GM12892 (cell line): ENCODE results near the gene ANTXR1.

ENCODE experiments used
- POLR2A ChIP-seq: IDR thresholded peaks from 2 replicates; pipeline ENCODE4 v1.6.1; 2011; ENCODE audit warnings: low read depth, low read length, control low read depth
- POLR2AphosphoS5 ChIP-seq: IDR thresholded peaks from 2 replicates; pipeline ENCODE4 v1.6.1; 2011; ENCODE audit warnings: low read depth, low read length, control low read depth
- TAF1 ChIP-seq: IDR thresholded peaks from 2 replicates; pipeline ENCODE4 v1.6.1; 2011; ENCODE audit warnings: low read depth, mild to moderate bottlenecking, control low read depth, low read length, borderline replicate concordance

DNA sequence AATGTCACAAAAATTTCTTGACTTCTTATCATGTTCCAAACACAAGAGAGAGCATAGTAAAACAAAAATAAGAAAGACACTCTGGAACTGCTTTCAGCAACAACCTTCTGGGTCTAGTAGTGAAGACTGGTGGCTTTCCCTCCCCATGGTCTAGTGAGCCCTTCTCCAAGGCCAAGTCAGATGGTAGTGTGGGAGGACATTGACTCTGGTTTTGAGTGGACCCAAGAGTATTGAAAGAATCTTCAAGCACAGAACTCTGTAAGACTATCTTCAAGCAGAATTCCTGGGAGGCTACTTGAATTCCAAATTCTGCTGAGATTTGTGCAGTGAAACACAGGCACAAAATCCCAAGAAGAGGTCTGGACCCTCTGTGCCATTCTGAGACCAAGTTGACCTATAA, 21.1 kb downstream of the ANTXR1 start:
- TF ChIP-seq POLR2AphosphoS5 (no peak), POLR2A (no peak), TAF1 (no peak)
